IPS-20b (cell line): ENCODE data around the gene CACNG5.

Experiments
- H3K27ac ChIP-seq: one replicate; pipeline ENCODE4 v1.5.1; 2013; ENCODE audit warnings: low read length
- H3K27me3 ChIP-seq: 2 replicates; pipeline ENCODE4 v1.6.1; 2013; ENCODE audit warnings: mild to moderate bottlenecking, low read length, inconsistent platforms; ENCODE audit not compliant: insufficient read depth
- H3K36me3 ChIP-seq: 2 replicates; pipeline ENCODE4 v1.6.1; 2013; ENCODE audit warnings: low read depth, mild to moderate bottlenecking, inconsistent platforms, low read length, moderate library complexity; ENCODE audit not compliant: insufficient read depth
- H3K4me1 ChIP-seq: 2 replicates; pipeline ENCODE4 v1.6.1; 2013; ENCODE audit warnings: mild to moderate bottlenecking, control low read depth, inconsistent platforms, low read length, moderate library complexity; ENCODE audit not compliant: insufficient read depth
- H3K4me3 ChIP-seq: 2 replicates; pipeline ENCODE4 v1.5.1; 2013; ENCODE audit warnings: mild to moderate bottlenecking, low read length, inconsistent platforms
- H3K9ac ChIP-seq: 2 replicates; pipeline ENCODE4 v1.6.1; 2013; ENCODE audit warnings: low read depth, mild to moderate bottlenecking, inconsistent platforms, low read length, moderate library complexity
- H3K9me3 ChIP-seq: 2 replicates; pipeline ENCODE4 v1.6.1; 2013; ENCODE audit warnings: mild to moderate bottlenecking, low read depth, low read length, inconsistent platforms; ENCODE audit not compliant: insufficient read depth

CACNG5 gene

GRCh38 chr17:66915204-66915611 lies 80.3 kb downstream of the CACNG5 start:
- no peaks in the 10 kb centered on the region for H3K36me3 ChIP-seq
- no peaks in the 10 kb centered on the region for H3K4me1 ChIP-seq
- no peak overlapping the region for H3K27ac ChIP-seq
- no peaks in the 10 kb centered on the region for H3K27me3 ChIP-seq
- no peaks in the 10 kb centered on the region for H3K9me3 ChIP-seq
- H3K9ac ChIP-seq: no peak overlapping the region
- no peak overlapping the region for H3K4me3 ChIP-seq

GRCh38 chr17:66915792-66916191 lies 80.9 kb downstream of the CACNG5 start:
- Histone ChIP-seq H3K36me3 (no peaks in the 10 kb centered on the region), H3K4me3 (no peak overlapping the region), H3K9me3 (no peaks in the 10 kb centered on the region), H3K27me3 (no peaks in the 10 kb centered on the region), H3K9ac (no peak overlapping the region), H3K27ac (no peak overlapping the region), H3K4me1 (no peaks in the 10 kb centered on the region)

DNA sequence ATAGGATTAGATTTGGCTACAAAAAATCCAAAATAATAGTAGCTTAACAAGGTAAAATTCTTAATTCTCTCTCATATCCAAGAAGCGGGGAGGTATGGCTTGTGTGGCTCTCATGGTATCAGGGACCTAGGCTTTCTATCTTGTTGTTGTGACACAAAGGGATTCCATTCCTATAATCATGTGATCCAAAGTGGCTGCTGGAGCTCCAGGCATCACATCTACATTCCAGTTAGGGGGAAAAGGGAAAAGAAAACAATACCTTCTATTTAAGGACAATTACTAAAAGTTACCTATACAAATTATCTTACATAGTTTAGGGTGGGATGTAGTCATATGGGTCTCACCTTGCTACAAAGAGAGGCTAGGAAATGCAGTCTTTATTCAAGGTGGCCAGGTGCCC lies 82.0 kb downstream of the CACNG5 start:
- Histone ChIP-seq H3K27me3 (no peaks in the 10 kb centered on the region), H3K4me3 (no peak overlapping the region), H3K4me1 (no peaks in the 10 kb centered on the region), H3K36me3 (no peaks in the 10 kb centered on the region), H3K9ac (no peak overlapping the region), H3K9me3 (no peaks in the 10 kb centered on the region), H3K27ac (no peak overlapping the region)

DNA sequence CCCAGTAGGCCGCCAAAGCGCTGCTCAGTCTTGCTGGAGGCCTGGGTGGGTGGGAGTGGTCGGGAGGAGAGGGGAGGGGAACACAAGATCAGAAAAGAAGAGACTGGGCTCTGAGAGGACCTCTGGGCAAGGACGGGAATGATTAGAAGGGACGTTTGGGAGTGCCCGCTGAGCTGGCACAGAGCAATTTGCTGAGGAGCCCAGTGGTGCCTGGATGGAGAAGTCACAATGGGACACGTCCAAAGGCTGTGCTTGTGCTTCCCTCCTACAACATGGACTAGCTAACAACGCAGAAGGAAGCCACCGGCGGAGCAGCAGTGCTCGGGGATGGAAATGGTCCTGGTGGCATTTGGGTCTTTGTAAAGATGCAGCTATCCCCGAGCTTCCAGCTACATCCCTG lies 84.0 kb downstream of the CACNG5 start:
- Histone ChIP-seq H3K27me3 (no peaks in the 10 kb centered on the region), H3K4me3 (no peak overlapping the region), H3K9ac (no peak overlapping the region), H3K9me3 (no peaks in the 10 kb centered on the region), H3K4me1 (no peaks in the 10 kb centered on the region), H3K27ac (no peak overlapping the region), H3K36me3 (no peaks in the 10 kb centered on the region)

GRCh38 chr17:66920435-66920834 lies 85.5 kb downstream of the CACNG5 start:
- H3K9ac ChIP-seq: no peak overlapping the region
- H3K36me3 ChIP-seq: no peaks in the 10 kb centered on the region
- H3K4me3 ChIP-seq: no peak overlapping the region
- no peaks in the 10 kb centered on the region for H3K9me3 ChIP-seq
- H3K27me3 ChIP-seq: no peaks in the 10 kb centered on the region
- no peak overlapping the region for H3K27ac ChIP-seq
- H3K4me1 ChIP-seq: no peaks in the 10 kb centered on the region

GRCh38 chr17:66920950-66921349 lies 86.0 kb downstream of the CACNG5 start:
- Histone ChIP-seq H3K4me3 (no peak overlapping the region), H3K4me1 (no peaks in the 10 kb centered on the region), H3K9ac (no peak overlapping the region), H3K36me3 (no peaks in the 10 kb centered on the region), H3K27ac (no peak overlapping the region), H3K27me3 (no peaks in the 10 kb centered on the region), H3K9me3 (no peaks in the 10 kb centered on the region)

GRCh38 chr17:66923886-66924285 lies 89.0 kb downstream of the CACNG5 start:
- H3K27me3 ChIP-seq: no peaks in the 10 kb centered on the region
- H3K9me3 ChIP-seq: no peaks in the 10 kb centered on the region
- H3K4me3 ChIP-seq: no peak overlapping the region
- H3K9ac ChIP-seq: no peak overlapping the region
- no peaks in the 10 kb centered on the region for H3K36me3 ChIP-seq
- H3K27ac ChIP-seq: no peak overlapping the region
- H3K4me1 ChIP-seq: no peaks in the 10 kb centered on the region

DNA sequence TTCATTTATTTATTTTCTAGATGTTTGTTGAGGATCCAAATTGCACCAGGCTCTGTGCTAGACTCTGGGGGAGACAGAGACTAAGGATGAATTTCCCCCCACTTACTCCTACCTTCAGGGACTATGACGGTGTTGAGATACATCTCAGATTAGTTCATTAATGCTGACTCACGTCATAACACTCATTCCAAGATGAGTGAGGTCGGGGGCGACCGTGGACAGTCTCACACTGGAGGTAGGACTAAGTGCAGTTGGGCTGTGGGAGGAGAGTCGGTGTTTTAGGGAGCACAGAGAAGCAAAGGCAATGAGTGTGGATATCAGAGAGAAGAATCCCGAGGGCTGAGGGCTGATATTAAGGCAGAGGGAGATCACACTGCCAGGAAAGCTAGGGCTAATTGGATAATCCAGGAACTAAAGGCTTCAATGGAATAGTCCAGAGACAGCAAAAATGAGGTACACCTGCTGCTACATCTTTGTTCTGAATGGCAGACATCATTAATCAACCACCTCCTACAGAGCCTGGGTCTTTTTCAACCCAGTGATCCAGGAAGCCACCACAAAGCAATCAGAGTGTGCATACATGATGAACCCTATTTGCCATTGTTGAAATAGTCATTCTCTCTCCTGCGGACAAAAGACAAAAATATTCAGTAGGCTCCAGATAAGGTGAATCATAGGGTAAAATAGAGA lies 91.0 kb downstream of the CACNG5 start:
- H3K4me3 ChIP-seq: no peak overlapping the region
- H3K9ac ChIP-seq: no peak overlapping the region
- H3K36me3 ChIP-seq: no peaks in the 10 kb centered on the region
- H3K4me1 ChIP-seq: no peaks in the 10 kb centered on the region
- H3K27ac ChIP-seq: no peak overlapping the region
- no peaks in the 10 kb centered on the region for H3K27me3 ChIP-seq
- H3K9me3 ChIP-seq: no peaks in the 10 kb centered on the region

GRCh38 chr17:66928949-66929348 lies 94.0 kb downstream of the CACNG5 start:
- H3K4me1 ChIP-seq: no peaks in the 10 kb centered on the region
- H3K4me3 ChIP-seq: no peak overlapping the region
- no peaks in the 10 kb centered on the region for H3K36me3 ChIP-seq
- H3K9me3 ChIP-seq: no peaks in the 10 kb centered on the region
- no peaks in the 10 kb centered on the region for H3K27me3 ChIP-seq
- no peak overlapping the region for H3K9ac ChIP-seq
- no peak overlapping the region for H3K27ac ChIP-seq

- H3K4me1 ChIP-seq: no peaks in the 10 kb centered on the region
- no peaks in the 10 kb centered on the region for H3K36me3 ChIP-seq
- H3K27me3 ChIP-seq: no peaks in the 10 kb centered on the region
- no peak overlapping the region for H3K9ac ChIP-seq
- H3K9me3 ChIP-seq: no peaks in the 10 kb centered on the region
- no peak overlapping the region for H3K4me3 ChIP-seq
- no peak overlapping the region for H3K27ac ChIP-seq
Measured at GRCh38 chr17:66929591-66929990, 94.7 kb downstream of the CACNG5 start.

- Histone ChIP-seq H3K27ac (no peak overlapping the region), H3K9me3 (no peaks in the 10 kb centered on the region), H3K4me3 (no peak overlapping the region), H3K27me3 (no peaks in the 10 kb centered on the region), H3K4me1 (no peaks in the 10 kb centered on the region), H3K9ac (no peak overlapping the region), H3K36me3 (no peaks in the 10 kb centered on the region)
Measured at GRCh38 chr17:66930933-66931332, 96.0 kb downstream of the CACNG5 start.

DNA sequence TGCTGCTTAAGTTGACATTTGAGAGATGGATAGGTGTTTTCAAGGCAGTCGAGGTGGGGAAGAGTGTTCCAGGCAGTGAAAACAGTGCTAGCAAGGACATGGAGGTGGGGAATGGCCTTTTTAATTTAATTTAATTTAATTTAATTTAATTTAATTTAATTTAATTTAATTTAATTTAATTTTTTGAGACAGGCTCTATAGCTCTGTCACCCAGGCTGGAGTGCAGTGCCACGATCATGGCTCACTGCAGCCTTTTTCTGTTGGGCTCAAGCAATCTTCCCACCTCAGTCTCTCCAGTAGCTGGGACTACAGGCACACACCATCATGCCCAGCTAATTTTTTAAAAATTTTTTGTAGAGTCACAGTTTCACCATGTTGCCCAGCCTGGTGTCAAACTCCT lies 97.4 kb downstream of the CACNG5 start:
- H3K27me3 ChIP-seq: no peaks in the 10 kb centered on the region
- H3K27ac ChIP-seq: no peak overlapping the region
- no peaks in the 10 kb centered on the region for H3K36me3 ChIP-seq
- H3K9me3 ChIP-seq: peaks cover 12% of the 10 kb centered on the region; the same call in 1 of the 2 replicates
- H3K4me1 ChIP-seq: no peaks in the 10 kb centered on the region
- no peak overlapping the region for H3K4me3 ChIP-seq
- H3K9ac ChIP-seq: no peak overlapping the region
